GM21367 (cell line): ENCODE results near the gene DUSP3.

Experiments
- ATAC-seq: cut with Tn5 transposase; IDR thresholded peaks from one replicate; pipeline ENCODE4 v1.9.1; 2021; ENCODE audit not compliant: unreplicated experiment

The DUSP3 gene

GRCh38 chr17:43769859-43770258 is 8.9 kb downstream of the DUSP3 start:
- ATAC-seq = no peak

GRCh38 chr17:43769426-43769825 is 9.4 kb downstream of the DUSP3 start:
- no peak for ATAC-seq

GRCh38 chr17:43768943-43769342 is 9.8 kb downstream of the DUSP3 start:
- no peak for ATAC-seq

GRCh38 chr17:43768382-43768781 is 10.4 kb downstream of the DUSP3 start:
- no peak for ATAC-seq

- ATAC-seq = no peak
Observed at GRCh38 chr17:43767713-43768059, 11.1 kb downstream of the DUSP3 start.

- ATAC-seq = no peak
Observed at GRCh38 chr17:43767053-43767712, 11.6 kb downstream of the DUSP3 start.

GRCh38 chr17:43766413-43767052 is 12.2 kb downstream of the DUSP3 start:
- ATAC-seq = no peak

GRCh38 chr17:43760254-43760852 is 18.4 kb downstream of the DUSP3 start:
- ATAC-seq = no peak

GRCh38 chr17:43759836-43760235 is 18.9 kb downstream of the DUSP3 start:
- ATAC-seq = no peak

GRCh38 chr17:43758497-43759174 is 20.1 kb downstream of the DUSP3 start, which contains the start of gene SOST:
Gene SOST, minus strand, starts transcription at chr17:43758791. Its CDS starts 50 bp downstream, at chr17:43758741.
- ATAC-seq = no peak

GRCh38 chr17:43758086-43758485 is 20.7 kb downstream of the DUSP3 start:
- no peak for ATAC-seq

- ATAC-seq = no peak
Observed at GRCh38 chr17:43757171-43757660, 21.6 kb downstream of the DUSP3 start.

- ATAC-seq = no peak
Observed at GRCh38 chr17:43756201-43756600, 22.6 kb downstream of the DUSP3 start.

- no peak for ATAC-seq
Observed at GRCh38 chr17:43755389-43755875, 23.3 kb downstream of the DUSP3 start.

- no peak for ATAC-seq
Observed at GRCh38 chr17:43754947-43755346, 23.8 kb downstream of the DUSP3 start.

GRCh38 chr17:43753493-43754129 is 25.2 kb downstream of the DUSP3 start:
- ATAC-seq = no peak

- ATAC-seq = no peak
Observed at GRCh38 chr17:43750153-43750552, 28.6 kb downstream of the DUSP3 start.

GRCh38 chr17:43745541-43745940 is 33.2 kb downstream of the DUSP3 start:
- no peak for ATAC-seq

- ATAC-seq = no peak
Observed at GRCh38 chr17:43741636-43742035, 37.1 kb downstream of the DUSP3 start.

- no peak for ATAC-seq
Observed at GRCh38 chr17:43740541-43740940, 38.2 kb downstream of the DUSP3 start.

GRCh38 chr17:43737722-43738121 is 41.1 kb downstream of the DUSP3 start:
- no peak for ATAC-seq
